HG02642 (cell line): ENCODE measurements around the gene PIRT.
"Not testable (repeated sequence)": the region's sequence is repeated elsewhere in the genome, so short reads cannot be mapped to it uniquely, and the experiment has no call there.

ENCODE experiments used
- ATAC-seq: cut with Tn5 transposase; IDR thresholded peaks from one replicate; pipeline ENCODE4 v1.9.1; 2021; ENCODE audit warnings: mild to moderate bottlenecking; ENCODE audit not compliant: unreplicated experiment, poor library complexity

Gene PIRT

DNA sequence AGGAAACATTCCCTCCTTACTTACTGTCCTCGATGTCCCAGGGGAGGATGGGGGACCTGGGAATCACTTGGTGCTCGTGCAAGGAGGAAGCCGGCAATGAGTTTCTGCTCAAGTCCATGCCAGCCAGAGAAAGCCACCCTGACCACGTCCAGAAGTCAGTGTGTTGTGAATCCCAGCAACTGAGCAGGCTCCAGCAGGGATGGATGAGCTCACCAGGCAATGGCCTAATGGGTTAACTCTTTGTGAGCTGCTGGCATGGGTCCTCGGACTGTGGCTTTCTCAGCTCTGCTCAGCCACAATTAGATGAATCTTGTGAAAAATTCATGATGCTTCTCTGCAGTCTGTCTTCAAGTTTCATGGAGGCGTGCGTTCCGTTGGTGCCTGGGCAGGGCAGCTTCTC is at the start of gene PIRT:
PIRT (minus strand) TSS at position 167 of the 400 bp plus-strand sequence. CDS start 12,442 bp downstream, outside the sequence.
- no peak for ATAC-seq

GRCh38 chr17:10881959-10882358 is 44.1 kb upstream of the PIRT start:
- no peak for ATAC-seq

- no peak for ATAC-seq
These were observed 41.4 kb upstream of the PIRT start for GRCh38 chr17:10879190-10879836.

- no peak for ATAC-seq
These were observed 38.2 kb upstream of the PIRT start for GRCh38 chr17:10875984-10876555.

DNA sequence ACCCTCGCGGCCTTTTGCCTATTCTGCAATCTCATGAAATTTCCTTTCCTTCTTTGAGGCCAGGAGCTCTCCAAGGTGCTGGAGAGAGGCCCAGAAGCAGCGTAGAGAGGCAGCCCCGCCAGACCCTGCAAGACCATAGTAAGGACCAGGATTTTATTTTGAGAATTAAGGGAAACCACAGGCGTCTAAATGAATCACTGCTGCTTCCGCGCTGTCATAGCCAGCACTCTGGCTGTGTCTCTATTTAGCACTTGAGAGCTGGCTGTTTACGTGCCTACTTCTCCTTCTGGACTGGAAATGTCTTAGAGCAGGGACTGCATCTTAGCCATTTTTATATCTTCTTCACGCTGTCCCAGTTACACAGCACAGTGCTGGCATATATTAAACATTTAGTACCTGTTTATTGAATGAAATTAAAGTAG is 37.6 kb upstream of the PIRT start:
- no peak for ATAC-seq

DNA sequence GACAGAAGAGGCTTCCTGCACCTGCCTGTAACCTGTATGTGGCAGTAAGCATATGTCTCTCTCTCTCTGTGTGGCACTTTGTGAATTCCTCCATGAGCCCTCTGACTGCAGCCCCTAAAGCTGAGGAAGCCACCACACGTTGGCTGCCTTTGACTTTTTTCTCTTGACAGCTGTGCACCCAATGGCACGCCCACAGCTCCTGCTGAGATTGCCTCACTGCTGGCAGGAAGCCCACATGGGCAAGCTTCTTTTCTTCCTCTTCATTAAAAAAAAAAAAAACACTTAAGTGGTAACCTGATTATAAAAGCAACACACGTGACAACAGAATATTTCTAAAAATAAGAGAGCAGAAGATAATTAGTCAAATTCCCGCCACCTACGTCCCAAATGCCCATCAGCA is 34.0 kb upstream of the PIRT start:
- no peak for ATAC-seq

DNA sequence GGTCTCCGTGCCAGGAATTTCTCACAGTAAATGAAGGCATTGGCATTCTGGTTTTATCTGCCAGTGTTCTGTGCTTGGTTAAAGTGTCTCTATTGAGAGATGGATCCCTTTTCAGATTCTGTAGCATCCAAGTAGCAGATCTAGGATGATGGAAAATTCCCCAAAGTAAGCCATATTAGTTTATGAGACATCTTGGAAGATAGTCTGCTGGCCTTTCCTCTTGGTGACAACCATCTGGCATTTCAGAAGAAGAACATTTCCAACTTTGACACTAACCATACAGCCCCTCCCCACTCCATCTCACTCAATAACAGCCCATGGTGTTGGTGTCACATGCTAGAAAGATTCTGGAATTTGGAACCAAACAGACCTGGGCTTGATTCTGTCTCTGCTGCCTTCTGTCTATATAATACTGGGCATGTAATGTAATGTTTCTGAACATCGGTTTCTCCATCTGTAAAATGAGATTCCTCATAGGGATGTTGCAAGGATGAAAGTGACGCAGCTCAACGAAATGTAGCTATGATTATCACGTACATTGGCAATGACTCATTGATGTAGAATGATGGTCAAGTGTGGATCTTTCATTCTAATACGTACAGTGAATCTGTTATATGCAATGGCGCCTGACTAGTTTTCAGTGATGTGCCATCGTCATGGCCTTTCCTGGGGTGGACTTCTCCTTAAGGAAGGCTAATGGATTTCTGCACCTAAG is 32.6 kb upstream of the PIRT start:
- no peak for ATAC-seq

DNA sequence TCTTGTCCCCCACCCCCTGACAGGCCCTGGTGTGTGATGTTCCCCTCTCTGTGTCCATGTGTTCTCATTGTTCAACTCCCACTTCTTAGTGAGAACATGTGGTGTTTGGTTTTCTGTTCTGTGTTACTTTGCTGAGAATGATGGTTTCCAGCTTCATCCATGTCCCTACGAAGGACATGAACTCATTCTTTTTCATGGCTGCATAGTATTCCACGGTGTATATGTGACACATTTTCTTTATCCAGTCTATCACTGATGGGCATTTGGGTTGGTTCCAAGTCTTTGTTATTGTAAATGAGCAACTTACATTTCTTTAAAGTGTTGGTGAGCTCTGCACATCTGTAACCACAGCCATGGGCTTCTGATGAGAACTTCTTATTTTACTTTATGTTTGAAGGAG is 30.9 kb upstream of the PIRT start:
- not testable (repeated sequence) for ATAC-seq

DNA sequence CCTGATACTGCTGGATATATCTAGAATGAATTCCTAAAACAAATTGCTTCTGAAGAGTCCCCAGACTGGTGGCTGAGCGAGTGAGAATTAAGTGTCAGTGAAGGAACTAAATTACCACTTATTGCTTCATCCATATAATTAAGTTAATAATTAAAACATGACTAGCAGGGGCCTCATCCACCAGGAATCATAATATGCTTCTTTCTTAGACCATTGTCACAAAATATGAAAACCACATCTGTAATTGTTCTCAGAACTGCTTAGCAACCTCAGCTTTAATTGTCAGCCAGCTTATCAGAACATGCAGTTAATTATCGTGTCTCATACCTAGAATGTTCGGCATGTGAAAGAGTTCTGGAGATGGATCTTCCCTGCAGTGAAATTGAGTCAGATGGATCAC is 21.2 kb upstream of the PIRT start:
- ATAC-seq = no peak

GRCh38 chr17:10857976-10858375 is 20.1 kb upstream of the PIRT start:
- ATAC-seq = no peak

GRCh38 chr17:10846636-10847035 is 8.7 kb upstream of the PIRT start:
- ATAC-seq = not testable (repeated sequence)

GRCh38 chr17:10845388-10845751 is 7.5 kb upstream of the PIRT start:
- ATAC-seq = no peak

DNA sequence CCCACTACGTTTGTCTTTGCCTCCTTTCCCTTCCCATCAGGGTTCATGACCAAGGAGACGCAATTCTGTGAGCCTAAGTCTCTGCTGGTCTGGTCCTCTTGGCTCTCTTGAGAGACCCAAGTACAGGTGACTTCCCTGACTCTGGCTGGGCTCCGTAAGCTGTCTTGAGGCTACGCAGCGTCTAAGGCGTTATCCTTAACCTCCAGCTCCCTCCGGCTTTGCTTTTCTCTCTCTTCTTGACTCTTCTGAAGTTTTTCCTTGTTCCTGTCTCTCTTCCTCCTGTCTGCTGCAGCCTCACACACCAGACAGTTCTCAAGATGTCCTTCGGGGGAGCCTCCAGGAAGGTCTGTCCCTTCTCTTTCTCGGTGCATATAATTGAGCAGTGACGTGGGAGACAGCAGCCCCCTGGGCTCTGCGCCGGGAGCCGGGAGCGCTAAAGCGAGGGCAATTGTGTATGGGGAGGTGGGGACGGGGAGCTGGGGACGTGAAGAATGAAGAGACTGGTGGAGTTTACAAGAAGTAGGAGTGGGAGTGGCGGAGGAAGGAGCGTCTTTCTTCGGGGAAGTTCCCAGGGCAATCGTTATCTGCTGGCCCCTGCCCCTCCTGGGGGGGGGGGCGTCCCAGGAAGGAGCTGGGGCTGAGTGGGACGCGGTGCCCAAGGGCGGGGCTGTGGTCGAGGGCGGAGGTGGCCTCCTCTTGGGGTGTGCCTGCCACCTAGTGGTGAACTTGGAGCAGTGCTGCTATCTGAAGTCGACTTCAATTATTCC is 6.9 kb upstream of the PIRT start:
- peak; percentile 86 for ATAC-seq

- no peak for ATAC-seq
These were observed 5.9 kb upstream of the PIRT start for GRCh38 chr17:10843811-10844210.

DNA sequence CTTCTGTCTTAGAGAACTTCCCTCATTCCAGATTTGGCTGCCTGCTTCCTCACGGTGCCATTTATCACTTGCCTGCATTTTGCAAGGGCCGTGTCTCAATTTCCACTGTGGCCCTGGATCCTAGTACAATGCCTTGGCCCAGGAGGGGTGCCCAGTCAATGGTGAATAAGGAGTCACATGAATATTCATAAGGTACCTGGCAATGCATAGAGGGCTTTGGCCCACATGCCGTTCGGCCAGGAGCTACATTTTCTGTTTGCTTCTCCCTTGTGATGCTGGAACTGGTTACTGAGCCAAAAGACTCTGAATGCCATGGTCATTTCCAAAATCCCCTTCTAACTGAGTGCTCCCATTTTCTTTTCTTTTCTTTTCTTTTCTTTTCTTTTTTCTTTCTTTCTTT is 4.8 kb upstream of the PIRT start:
- no peak for ATAC-seq

- no peak for ATAC-seq
These were observed 795 bp upstream of the PIRT start for GRCh38 chr17:10838682-10839081.

DNA sequence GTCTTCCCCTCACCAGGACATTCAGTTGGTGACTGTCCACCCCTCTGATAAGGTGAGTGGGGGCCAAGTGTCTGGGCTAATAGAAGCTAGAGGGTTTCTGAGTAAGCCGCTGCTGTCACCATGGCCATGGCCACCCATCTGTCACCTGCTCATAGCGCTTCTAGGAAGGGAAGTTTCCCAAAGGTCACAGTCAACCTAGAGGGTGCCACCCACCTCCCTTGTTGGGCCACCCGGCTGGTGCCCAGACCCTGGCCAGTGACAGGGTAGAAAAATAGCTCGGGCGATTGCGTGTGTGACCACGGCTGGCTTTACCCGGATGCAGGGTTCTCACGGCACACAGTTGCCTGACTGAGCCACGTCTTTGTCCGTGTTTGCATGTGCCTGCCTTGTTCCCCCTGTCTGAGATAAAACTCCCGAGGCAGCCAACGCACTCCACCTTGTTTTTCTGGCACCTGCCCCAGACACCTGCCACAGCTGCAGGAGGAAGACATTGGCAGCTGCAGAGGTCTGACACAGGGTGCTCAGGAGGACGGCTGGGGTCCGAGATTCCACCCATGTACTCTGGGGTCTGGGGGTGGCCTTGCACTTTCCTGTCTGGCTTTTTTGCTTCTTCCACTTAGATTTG is 809 bp downstream of the PIRT start:
- ATAC-seq = no peak

GRCh38 chr17:10836145-10836544 is 1.7 kb downstream of the PIRT start:
- no peak for ATAC-seq

GRCh38 chr17:10831696-10832095 is 6.2 kb downstream of the PIRT start:
- ATAC-seq = no peak

DNA sequence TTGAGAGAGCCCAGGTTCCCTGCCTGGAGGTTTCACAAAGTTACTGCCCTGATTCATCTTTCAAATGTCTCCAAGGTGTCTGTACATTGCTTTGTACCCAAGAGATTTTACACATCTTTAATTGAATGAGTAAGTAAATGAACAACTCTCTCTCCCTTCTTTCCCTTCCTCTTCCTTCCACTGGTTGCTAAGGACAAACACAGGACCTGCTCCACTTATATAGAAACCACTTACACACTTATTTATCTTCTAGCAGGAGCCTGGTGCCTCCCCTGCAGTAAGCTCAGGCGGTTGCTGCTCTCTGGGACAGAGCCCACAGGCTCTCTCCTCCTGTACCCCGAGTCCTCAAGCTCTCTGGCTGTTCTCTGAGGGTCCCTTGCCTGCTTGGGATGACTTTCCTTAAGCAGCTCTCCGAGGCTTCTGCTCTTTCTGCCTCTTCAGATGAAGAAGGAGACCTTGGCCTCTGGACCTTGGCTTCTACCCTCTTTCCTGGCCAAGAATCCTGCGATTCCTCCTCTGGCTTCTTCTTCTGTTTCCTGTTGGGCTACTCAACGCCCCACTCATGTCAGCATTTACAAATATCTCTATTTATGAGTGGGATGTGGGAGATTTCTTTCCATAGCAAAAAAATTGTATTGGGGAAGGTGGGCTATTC is 9.9 kb downstream of the PIRT start:
- no peak for ATAC-seq
